K562 (cell line): ENCODE data around the gene ZMAT2. TPM values are rescaled to one million over a fixed set of nuclear protein-coding genes. Genes with fewer than 3 reads are reported as not detected.
A peak's percentile ranks its signal among the peaks of the same experiment; 100 is the strongest.

Source experiments
- BRD9 ChIP-seq: fragments of 450-650 bp; IDR thresholded peaks from 2 replicates; pipeline ENCODE4 v1.6.1; 2018; ENCODE audit warnings: low read depth; ENCODE audit not compliant: partially characterized antibody
- CCAR2 ChIP-seq: fragments of 200-400 bp; formaldehyde crosslinking; IDR thresholded peaks from 2 replicates; pipeline ENCODE4 v1.6.1; 2017; ENCODE audit warnings: mild to moderate bottlenecking, low read depth, low read length
- E2F8 ChIP-seq: fragments of 450-650 bp; IDR thresholded peaks from 2 replicates; pipeline ENCODE4 v1.7.1; 2018; ENCODE audit warnings: mild to moderate bottlenecking, low read depth; ENCODE audit not compliant: partially characterized antibody
- HSF4 ChIP-seq: fragments of 250-450 bp; sonication (Bioruptor Pico); IDR thresholded peaks from 2 replicates; pipeline ENCODE4 v2.1.2; 2022; ENCODE audit warnings: mild to moderate bottlenecking, moderate library complexity, borderline replicate concordance
- KDM2B ChIP-seq: fragments of 250-450 bp; sonication (Bioruptor Pico); IDR thresholded peaks from 2 replicates; pipeline ENCODE4 v1.8.0; 2021; ENCODE audit warnings: mild to moderate bottlenecking, moderate library complexity
- KLF13 ChIP-seq: fragments of 450-650 bp; IDR thresholded peaks from 2 replicates; pipeline ENCODE4 v1.6.1; 2016; ENCODE audit warnings: missing genetic modification characterization, low read depth, mild to moderate bottlenecking, missing compliant biosample characterization, moderate library complexity, borderline replicate concordance
- KLF6 ChIP-seq: fragments of 250-450 bp; sonication (Bioruptor Pico); IDR thresholded peaks from 2 replicates; pipeline ENCODE4 v1.4.0; 2020; ENCODE audit warnings: mild to moderate bottlenecking, moderate library complexity, borderline replicate concordance
- NBN ChIP-seq: fragments of 450-650 bp; IDR thresholded peaks from 2 replicates; pipeline ENCODE4 v1.6.1; 2016; ENCODE audit warnings: low read depth, mild to moderate bottlenecking
- POLR2B ChIP-seq: fragments of 450-650 bp; IDR thresholded peaks from 2 replicates; pipeline ENCODE4 v1.6.1; 2018; ENCODE audit warnings: low read depth; ENCODE audit not compliant: partially characterized antibody
- RHOXF2B ChIP-seq: fragments of 250-450 bp; sonication (Bioruptor Pico); conservative IDR thresholded peaks from 2 replicates; pipeline ENCODE4 v1.5.1; 2021
- YBX1 ChIP-seq: fragments of 450-650 bp; IDR thresholded peaks from 2 replicates; pipeline ENCODE4 v1.7.1; 2016; ENCODE audit warnings: mild to moderate bottlenecking
- ZBTB1 ChIP-seq: sonication (generic); formaldehyde crosslinking; IDR thresholded peaks from 2 replicates; pipeline ENCODE4 v1.8.1; 2023; ENCODE audit warnings: missing genetic modification reagents, low read depth, mild to moderate bottlenecking, borderline replicate concordance
- ZBTB17 ChIP-seq: fragments of 450-650 bp; formaldehyde crosslinking; IDR thresholded peaks from 2 replicates; pipeline ENCODE4 v1.4.0; 2020; ENCODE audit warnings: mild to moderate bottlenecking
- ZFX ChIP-seq: sonication (generic); formaldehyde crosslinking; IDR thresholded peaks from 2 replicates; pipeline ENCODE4 v1.8.0; 2022; ENCODE audit warnings: mild to moderate bottlenecking, missing genetic modification reagents, moderate library complexity
- ZNF277 ChIP-seq: fragments of 250-450 bp; sonication (Bioruptor Pico); IDR thresholded peaks from 2 replicates; pipeline ENCODE4 v1.8.0; 2022; ENCODE audit warnings: inconsistent platforms, mild to moderate bottlenecking, moderate library complexity, borderline replicate concordance
- ZNF76 ChIP-seq: fragments of 250-450 bp; sonication (Bioruptor Pico); IDR thresholded peaks from 2 replicates; pipeline ENCODE4 v1.4.0; 2020; ENCODE audit warnings: mild to moderate bottlenecking, moderate library complexity, borderline replicate concordance
- ZSCAN29 ChIP-seq: fragments of 450-650 bp; IDR thresholded peaks from 2 replicates; pipeline ENCODE4 v1.6.1; 2017
- polyA plus RNA-seq, 8 experiments: library from polyadenylated mRNA; depleted of rRNA in 4 of 8; stranded (reverse) in 5 of 8; unstranded in 3 of 8; fragments of >200 nt; fragmentation: Nextera tagmentation in 2 of 8; fragmentation: Illumina TruSeq in 1 of 8; extraction: Ambion mirVana in 2 of 8; extraction: Trizol in 1 of 8; gene quantifications; 2 replicates each; pipeline versions ENCODE4 v1.2.1 to v1.2.3, GENCODE V29; 2011 to 2014; ENCODE audit warnings: inconsistent platforms in 1 of 8, missing spikeins in 1 of 8
- total RNA-seq, 7 experiments: library from RNA; depleted of rRNA in 6 of 7; stranded (reverse); fragments of >200 nt in 6 of 7; fragmentation: Illumina TruSeq in 2 of 7; extraction: Trizol in 2 of 7; gene quantifications; 2 replicates each; pipeline versions ENCODE4 v1.2.1 to v1.2.3, GENCODE V29; 2011 to 2021; ENCODE audit warnings: low replicate concordance in 1 of 7
- TF ChIP-seq, protein P1 (sequence below): fragments of 250-450 bp; sonication (Bioruptor Pico); IDR thresholded peaks from 2 replicates; pipeline ENCODE4 v1.5.0; 2021
- TF ChIP-seq, protein P2 (sequence below): fragments of 450-650 bp; formaldehyde crosslinking; IDR thresholded peaks from 2 replicates; pipeline ENCODE4 v1.4.0; 2020; ENCODE audit warnings: mild to moderate bottlenecking, moderate library complexity

ZMAT2 gene
- total and polyA plus RNA-seq, 9 of the 15 experiments (the other 6 are each of a cell fraction or from before 2014, with no cell fraction given), result 44.2 to 101 (median 69.2) TPM

DNA sequence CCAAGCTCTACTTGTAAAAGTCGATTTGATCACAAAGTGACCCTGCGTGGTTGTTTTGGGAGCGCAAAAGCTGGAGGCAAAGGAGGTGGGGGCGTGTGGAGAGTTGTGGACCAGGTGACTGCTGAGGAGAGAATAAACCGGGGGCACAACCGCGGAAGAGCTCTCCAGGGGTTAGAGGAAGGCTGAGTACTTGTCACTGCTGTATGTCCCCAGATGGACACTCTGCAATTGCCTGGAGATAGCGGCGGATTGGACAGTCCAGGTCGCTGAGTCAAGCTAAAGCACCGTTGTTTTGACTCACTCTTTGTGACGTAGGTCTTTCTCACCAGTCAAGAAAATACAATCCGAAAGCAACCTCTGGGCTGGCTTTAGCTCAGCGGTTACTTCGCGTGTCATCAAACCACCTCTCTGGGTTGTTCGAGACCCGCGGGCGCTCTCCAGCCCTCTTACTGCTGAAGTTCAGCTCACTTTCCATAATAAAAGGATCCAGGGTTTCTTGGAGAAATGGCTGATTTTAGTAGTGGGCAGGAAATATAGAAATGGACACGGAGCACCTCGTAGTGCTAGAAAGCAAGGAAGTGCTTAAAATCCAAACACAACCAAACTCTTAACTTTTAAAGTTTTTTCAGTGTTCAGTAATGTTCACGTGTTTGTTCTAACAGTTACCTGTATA is 25.7 kb downstream of the ZMAT2 start (continued):
- TF ChIP-seq ZNF76 (CRISPR knock-in tag) (no peak), ZBTB17 (no peak), KDM2B (no peak), ZSCAN29 (peak; percentile 86; the same call in 1 of the 2 replicates), NBN (peak; percentile 92; the same call in 1 of the 2 replicates), HSF4 (CRISPR knock-in tag) (no peak), KLF6 (CRISPR knock-in tag) (no peak), ZFX (no peak), YBX1 (no peak), BRD9 (peak; percentile 99), CCAR2 (no peak), RHOXF2B (peak; percentile 29; the same call in 1 of the 2 replicates), ZNF277 (CRISPR knock-in tag) (no peak), ZBTB1 (CRISPR knock-in tag) (no peak), E2F8 (no peak), POLR2B (peak; percentile 76), KLF13 (tag) (peak; percentile 89)
- TF ChIP-seq, protein P1, sequence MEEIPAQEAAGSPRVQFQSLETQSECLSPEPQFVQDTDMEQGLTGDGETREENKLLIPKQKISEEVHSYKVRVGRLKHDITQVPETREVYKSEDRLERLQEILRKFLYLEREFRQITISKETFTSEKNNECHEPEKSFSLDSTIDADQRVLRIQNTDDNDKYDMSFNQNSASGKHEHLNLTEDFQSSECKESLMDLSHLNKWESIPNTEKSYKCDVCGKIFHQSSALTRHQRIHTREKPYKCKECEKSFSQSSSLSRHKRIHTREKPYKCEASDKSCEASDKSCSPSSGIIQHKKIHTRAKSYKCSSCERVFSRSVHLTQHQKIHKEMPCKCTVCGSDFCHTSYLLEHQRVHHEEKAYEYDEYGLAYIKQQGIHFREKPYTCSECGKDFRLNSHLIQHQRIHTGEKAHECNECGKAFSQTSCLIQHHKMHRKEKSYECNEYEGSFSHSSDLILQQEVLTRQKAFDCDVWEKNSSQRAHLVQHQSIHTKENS (CRISPR knock-in tag), result no peak
- TF ChIP-seq, protein P2, sequence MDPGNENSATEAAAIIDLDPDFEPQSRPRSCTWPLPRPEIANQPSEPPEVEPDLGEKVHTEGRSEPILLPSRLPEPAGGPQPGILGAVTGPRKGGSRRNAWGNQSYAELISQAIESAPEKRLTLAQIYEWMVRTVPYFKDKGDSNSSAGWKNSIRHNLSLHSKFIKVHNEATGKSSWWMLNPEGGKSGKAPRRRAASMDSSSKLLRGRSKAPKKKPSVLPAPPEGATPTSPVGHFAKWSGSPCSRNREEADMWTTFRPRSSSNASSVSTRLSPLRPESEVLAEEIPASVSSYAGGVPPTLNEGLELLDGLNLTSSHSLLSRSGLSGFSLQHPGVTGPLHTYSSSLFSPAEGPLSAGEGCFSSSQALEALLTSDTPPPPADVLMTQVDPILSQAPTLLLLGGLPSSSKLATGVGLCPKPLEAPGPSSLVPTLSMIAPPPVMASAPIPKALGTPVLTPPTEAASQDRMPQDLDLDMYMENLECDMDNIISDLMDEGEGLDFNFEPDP (CRISPR knock-in tag), result no peak
